Activated naive CD8-positive, alpha-beta T cell treated with anti-CD3 and anti-CD28 coated beads, Interleukin-2, amount 50 U/mL, for 16 hours (primary cell): ENCODE results near the gene TSPEAR.
"Not testable (repeated sequence)": the region's sequence is repeated elsewhere in the genome, so short reads cannot be mapped to it uniquely, and the experiment has no call there.

Experiments
- DNase-seq: peaks from one replicate; pipeline ENCODE4 v3.0.0-alpha.2; 2020; ENCODE audit warnings: low read depth, low spot score

Gene TSPEAR

GRCh38 chr21:44653656-44654575 is 57.5 kb downstream of the TSPEAR start:
- no peak for DNase-seq

GRCh38 chr21:44653123-44653522 is 58.2 kb downstream of the TSPEAR start:
- DNase-seq = no peak

- DNase-seq = no peak
Measured at GRCh38 chr21:44650973-44651675, 60.2 kb downstream of the TSPEAR start.

DNA sequence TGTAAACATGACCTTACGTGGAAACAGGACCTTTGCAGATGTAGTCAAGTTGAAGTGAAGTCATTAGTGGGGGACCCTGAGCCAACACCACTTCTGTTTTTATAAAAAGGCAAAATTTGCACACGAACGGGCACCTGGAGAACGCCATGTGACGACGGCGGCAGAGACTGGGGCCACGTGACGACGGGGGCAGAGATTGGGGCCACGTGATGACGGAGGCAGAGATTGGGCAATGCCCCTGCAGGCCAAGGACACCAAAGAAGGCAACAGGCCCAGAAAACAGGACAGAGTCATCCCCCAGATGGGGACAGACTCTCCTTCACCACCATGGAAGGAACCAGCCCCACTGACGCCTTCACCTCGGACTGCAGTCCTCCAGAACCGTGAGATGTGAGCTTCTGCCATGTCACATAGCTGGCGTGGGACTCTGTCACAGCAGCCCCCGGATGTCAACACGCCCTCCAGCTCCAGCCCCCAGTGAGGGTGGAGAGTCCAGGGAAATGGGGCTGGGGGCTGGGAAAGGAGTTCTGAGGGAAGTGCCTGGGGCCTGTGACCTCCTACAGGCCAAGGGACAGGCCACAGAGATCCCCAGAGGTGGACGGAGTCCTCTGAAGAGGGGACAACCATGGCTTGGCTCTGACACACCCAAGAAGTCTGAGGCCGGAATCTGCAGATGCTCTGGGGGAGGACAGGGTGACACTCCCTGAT is 61.0 kb downstream of the TSPEAR start:
- no peak for DNase-seq

DNA sequence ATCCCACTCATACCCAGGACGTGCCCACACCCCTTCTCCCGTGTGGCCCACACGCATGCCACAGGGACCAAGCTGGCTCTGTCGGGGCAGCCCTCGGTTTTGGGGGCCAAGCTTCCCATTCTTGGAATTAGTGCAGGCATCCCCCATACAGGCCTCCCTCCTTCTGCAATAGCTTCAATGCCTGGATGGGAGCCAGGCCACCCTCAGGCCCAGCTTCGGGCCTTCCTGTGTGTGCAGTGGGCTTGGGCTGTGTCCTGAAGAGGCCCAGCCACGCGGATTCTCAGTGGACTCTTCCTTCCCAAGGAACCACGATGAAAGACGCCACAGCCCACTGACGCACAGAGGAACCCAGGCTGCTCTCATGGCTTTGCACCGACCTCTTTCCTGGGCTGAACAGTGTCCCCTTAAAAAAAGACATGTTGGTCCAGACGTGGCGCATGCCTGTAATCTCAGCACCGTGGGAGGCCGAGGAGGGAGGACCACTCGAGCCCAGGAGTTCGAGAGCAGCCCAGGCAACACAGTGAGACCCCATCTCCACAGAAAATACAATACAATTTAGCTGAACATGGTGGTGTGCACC is 61.8 kb downstream of the TSPEAR start:
- DNase-seq = no peak

- no peak for DNase-seq
Measured at GRCh38 chr21:44648557-44649311, 62.6 kb downstream of the TSPEAR start.

- no peak for DNase-seq
Measured at GRCh38 chr21:44647222-44647552, 64.2 kb downstream of the TSPEAR start.

DNA sequence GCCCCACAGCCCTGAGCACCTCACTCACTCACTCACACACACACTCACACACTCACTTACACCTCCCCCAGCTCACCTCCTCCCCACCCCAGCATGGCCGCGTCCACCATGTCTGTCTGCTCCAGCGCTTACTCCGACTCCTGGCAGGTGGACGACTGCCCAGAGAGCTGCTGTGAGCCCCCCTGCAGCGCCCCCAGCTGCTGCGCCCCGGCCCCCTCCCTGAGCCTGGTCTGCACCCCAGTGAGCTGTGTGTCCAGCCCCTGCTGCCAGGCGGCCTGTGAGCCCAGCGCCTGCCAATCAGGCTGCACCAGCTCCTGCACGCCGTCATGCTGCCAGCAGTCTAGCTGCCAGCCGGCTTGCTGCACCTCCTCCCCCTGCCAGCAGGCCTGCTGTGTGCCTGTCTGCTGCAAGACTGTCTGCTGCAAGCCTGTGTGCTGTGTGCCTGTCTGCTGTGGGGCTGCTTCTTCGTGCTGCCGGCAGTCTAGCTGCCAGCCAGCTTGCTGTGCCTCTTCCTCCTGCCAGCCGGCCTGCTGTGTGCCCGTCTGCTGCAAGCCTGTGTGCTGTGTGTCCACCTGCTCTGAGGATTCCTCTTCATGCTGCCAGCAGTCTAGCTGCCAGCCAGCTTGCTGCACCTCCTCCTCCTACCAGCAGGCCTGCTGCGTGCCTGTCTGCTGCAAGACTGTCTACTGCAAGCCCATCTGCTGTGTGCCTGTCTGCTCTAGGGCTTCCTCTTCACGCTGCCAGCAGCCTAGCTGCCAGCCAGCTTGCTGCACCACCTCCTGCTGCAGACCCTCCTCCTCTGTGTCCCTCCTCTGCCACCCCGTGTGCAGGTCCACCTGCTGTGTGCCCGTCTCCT is 64.8 kb downstream of the TSPEAR start, which contains the start of gene KRTAP10-11:
Gene KRTAP10-11, plus strand, starts transcription at position 49 of the 856 bp plus-strand sequence. Its CDS starts 45 bp downstream, at position 94.
- not testable (repeated sequence) for DNase-seq

GRCh38 chr21:44644878-44645277 is 66.5 kb downstream of the TSPEAR start:
- DNase-seq = no peak

- no peak for DNase-seq
Measured at GRCh38 chr21:44643741-44644310, 67.5 kb downstream of the TSPEAR start.

DNA sequence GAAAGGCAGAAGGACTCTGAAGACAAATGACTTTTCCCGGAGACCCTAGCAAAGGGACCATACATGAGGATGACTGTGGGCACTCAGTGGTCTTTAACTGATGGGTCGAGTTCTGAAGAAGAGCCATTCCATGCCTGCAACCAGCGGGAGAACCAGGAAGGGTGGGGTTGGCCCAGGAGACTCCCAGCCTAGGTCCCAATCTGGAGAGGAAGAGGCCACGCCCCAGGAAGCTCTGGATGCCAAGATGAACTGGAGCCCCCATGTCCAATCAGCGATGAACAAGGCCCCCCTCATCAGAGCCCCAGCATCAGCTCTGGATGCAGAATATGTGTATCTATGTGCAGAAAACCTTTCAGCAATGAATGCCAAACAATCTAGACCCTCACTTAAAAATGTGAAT is 70.6 kb downstream of the TSPEAR start:
- no peak for DNase-seq

GRCh38 chr21:44639331-44639655 is 72.1 kb downstream of the TSPEAR start:
- no peak for DNase-seq

DNA sequence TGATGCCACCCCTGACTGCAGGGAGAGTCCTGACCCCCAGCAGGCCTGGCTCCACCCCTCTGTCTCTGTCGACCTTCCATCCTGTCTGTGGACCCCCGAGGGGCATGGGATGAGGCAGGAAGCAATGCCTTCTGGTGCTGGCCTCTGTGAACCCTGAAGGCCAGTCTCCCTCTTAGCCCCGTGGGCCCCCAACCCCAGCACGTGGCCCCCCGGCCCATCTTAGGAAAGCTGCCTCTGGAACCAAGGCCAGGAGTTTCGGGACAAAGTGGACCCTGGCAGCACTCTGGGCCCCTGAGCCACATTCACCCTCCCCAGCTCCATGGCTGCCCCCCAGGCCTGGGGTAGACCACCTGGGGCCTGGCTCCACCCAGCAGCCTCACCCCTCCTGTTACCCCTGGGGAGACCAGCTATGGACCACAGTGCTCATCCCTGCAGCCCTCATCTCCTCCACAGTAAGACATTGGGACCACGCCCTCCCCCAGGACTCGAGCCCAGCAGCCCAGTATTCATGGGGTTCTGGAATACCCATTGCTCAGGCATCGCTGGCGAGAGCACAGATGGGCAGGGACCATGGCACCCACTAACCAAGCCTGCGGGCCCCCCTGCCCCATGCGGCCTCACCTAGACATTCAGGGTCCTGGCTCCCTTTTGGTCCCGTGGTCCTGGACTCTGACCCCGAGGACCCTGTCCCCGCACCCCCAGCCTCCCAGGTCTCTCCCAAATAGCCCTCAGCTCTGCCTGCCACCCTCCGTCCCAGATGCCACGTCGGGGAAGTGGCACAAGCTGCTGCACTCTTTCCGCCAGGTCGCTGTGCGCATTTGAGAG is 72.7 kb downstream of the TSPEAR start:
- not testable (repeated sequence) for DNase-seq

GRCh38 chr21:44637851-44638348 is 73.5 kb downstream of the TSPEAR start:
- not testable (repeated sequence) for DNase-seq

DNA sequence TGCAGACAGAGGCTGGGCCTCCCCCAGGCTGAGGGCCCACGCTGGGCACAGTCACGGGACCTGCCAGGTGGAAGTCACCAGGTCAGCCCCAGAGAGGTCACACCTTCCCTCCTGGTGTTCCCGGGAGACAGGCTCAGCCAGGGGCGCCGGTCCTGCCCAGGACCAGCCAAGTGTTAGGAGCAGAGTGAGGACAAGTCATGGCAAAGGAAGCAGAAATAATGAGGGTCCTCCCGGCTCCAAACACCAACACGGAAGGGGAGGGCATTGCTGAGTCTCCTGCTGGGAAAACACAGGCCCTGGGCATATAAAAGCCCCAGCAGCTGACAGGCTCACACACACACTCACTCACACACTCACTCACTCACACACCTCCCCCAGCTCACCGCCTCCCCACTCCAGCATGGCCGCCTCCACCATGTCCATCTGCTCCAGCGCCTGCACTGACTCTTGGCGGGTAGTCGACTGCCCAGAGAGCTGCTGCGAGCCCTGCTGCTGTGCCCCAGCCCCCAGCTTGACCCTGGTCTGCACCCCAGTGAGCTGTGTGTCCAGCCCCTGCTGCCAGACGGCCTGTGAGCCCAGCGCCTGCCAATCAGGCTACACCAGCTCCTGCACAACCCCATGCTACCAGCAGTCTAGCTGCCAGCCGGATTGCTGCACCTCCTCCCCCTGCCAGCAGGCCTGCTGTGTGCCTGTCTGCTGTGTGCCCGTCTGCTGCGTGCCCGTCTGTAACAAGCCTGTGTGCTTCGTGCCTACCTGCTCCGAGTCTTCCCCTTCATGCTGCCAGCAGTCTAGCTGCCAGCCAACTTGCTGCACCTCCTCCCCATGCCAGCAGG is 74.1 kb downstream of the TSPEAR start, which contains the start of gene KRTAP10-10:
Gene KRTAP10-10, plus strand, starts transcription at position 339 of the 833 bp plus-strand sequence. Its CDS starts 62 bp downstream, at position 401.
- DNase-seq = no peak

- no peak for DNase-seq
Measured at GRCh38 chr21:44636209-44637017, 75.0 kb downstream of the TSPEAR start.

DNA sequence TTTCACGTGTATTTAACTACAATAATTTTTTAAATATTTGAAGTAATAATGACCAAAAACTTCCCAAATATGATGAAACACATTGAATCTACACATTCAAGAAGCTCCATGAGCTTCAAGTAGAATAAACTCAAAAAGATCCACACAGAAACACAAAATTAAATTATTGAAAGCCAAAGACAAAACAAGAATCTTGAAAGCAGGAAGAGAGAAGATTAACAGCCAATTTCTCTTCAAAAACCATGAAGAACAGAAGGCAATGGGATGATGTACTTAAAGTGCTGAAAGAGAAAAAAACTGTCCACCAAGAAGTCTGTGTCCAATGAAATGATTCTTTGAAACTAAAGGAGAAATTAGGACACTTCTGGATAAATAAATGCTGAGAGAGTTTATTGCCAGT is 79.3 kb downstream of the TSPEAR start:
- no peak for DNase-seq
